Activated CD8-positive, alpha-beta memory T cell treated with anti-CD3 and anti-CD28 coated beads, Interleukin-2, amount 50 U/mL, for 24 hours (primary cell): ENCODE data around the gene ZNF777.
"Not testable (repeated sequence)": the region's sequence is repeated elsewhere in the genome, so short reads cannot be mapped to it uniquely, and the experiment has no call there.

Experiments
- DNase-seq: peaks from one replicate; pipeline ENCODE4 v3.0.0-alpha.2; 2020; ENCODE audit errors: extremely low read depth

ZNF777 gene

GRCh38 chr7:149414171-149414570, 46.7 kb downstream of the ZNF777 start:
- no peak for DNase-seq

GRCh38 chr7:149413083-149413482, 47.8 kb downstream of the ZNF777 start:
- not testable (repeated sequence) for DNase-seq

GRCh38 chr7:149409895-149410294, 51.0 kb downstream of the ZNF777 start:
- no peak for DNase-seq

GRCh38 chr7:149404825-149405224, 56.0 kb downstream of the ZNF777 start:
- DNase-seq: no peak

- no peak for DNase-seq
Observed at GRCh38 chr7:149404396-149404795, 56.5 kb downstream of the ZNF777 start.

GRCh38 chr7:149398195-149398820, 62.6 kb downstream of the ZNF777 start:
- DNase-seq: no peak

- DNase-seq: no peak
Observed at GRCh38 chr7:149397470-149398043, 63.3 kb downstream of the ZNF777 start.

- not testable (repeated sequence) for DNase-seq
Observed at GRCh38 chr7:149388550-149389335, 72.1 kb downstream of the ZNF777 start.

- DNase-seq: not testable (repeated sequence)
Observed at GRCh38 chr7:149386514-149386913, 74.3 kb downstream of the ZNF777 start.

- no peak for DNase-seq
Observed at GRCh38 chr7:149385195-149385950, 75.5 kb downstream of the ZNF777 start.
